GM21360 (cell line): Measurements from ENCODE around the gene PRDM16.

ENCODE experiments used
- ATAC-seq: cut with Tn5 transposase; IDR thresholded peaks from one replicate; pipeline ENCODE4 v1.9.1; 2021; ENCODE audit warnings: mild to moderate bottlenecking, moderate library complexity; ENCODE audit not compliant: unreplicated experiment

PRDM16 gene

DNA sequence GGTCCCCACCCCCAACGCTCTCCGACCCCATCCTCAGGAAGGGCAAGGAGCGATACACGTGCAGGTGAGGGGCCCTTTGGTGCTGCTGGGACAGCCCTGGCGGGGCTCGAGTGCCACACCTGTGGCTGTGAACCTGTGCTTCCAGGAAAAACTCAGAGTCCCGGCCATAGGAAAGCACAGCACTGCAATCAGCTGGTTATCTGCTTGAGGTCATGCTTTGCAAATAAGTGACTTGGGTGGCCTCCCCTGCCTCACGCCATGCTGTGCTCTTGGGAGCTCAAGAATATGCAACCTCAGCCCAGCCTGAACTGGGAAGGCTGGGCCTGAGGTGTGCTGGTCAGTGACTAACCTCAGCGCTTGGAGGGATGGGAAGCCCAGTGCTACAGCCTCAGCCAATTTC lies 348.9 kb downstream of the PRDM16 start:
- ATAC-seq, result no peak

DNA sequence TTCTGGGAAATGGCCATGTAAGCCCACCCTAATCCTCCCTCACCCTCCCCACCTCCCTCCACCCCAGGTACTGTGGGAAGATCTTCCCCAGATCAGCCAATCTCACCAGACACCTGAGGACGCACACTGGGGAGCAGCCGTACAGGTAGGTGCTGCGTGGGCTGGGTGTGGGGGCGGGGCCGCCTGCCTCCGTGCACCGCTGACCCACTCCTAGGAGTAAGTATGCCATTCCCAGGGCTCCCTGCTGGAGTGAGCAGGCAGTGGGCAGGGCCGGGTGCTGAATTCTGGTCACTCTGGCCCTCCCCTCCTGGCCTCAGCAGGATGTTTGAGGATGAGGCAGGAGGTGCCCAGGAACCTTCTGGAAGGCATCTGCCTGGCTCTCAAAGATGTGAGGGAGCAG lies 349.6 kb downstream of the PRDM16 start:
- ATAC-seq, result no peak

DNA sequence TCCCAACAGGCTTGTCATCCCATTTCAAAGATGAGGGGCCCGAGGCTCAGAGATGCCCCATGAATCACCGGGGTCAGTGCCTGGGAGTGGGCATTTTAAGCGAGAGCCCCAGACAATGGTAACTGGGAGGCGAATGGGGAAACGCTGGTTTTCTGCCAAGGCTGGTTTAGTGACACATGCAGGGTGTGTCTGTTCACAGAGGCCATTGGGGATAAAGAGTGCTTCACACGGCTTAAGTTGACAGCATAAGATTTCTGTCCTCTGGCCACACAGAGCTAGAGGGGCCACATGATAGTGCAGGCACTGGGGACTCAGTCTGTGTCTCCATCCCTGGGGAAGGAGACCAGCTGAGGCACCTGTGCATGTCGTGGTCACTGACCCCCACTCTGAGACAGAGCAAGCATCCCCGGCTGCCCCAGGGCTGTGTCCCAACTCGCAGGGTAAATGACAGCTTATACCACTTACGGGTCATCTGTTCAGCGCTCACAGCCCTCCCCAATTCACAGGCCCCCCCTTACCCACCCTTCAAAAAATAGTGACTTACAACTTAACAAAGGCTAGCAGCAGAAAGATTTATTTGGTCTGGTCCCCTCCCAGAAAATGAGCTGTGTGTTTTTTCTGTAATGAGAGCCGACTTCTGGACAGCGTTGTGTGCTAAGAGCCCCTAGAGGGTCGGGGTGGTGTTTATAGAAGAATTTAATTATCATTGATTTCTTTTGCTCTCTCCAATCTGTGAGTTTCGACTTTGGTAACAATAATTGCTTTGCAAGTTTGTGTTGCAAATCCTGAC lies 350.6 kb downstream of the PRDM16 start:
- ATAC-seq, result no peak

DNA sequence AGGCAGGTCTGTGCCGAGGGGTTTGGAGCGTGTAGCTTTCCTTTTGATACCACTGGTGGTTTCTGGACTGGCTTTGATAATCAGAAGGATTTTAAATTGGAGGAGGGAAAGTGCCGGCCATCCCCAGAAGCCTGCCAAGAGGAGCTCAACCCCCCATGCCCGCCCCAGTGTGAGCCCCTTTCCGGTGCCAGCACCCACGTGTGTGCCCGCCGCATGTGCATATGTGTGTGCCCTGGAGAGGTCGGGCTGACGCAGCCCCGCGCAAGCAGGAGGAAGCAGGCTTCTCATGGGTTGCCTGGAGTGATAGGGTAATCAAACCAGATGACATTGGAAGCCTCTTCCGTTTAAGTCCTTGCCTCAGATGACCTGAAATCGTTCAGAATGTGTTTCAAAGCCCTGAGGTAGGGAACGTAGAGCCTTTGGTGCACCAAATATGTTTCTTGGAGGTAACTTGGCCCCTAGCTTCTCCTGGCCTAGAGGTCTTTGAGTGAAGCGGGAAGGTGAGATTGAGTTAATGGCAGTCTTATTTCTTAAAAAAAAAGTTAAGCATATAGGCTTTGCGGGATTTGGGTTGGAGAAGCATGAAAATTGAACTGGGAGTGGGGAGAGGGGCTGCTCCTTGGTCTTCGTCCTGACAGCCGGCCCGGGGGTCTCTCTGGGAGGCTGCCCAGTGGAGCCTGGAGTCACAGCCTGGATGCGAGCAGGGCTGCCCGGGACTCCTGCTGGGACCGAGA lies 351.4 kb downstream of the PRDM16 start:
- no peak for ATAC-seq

DNA sequence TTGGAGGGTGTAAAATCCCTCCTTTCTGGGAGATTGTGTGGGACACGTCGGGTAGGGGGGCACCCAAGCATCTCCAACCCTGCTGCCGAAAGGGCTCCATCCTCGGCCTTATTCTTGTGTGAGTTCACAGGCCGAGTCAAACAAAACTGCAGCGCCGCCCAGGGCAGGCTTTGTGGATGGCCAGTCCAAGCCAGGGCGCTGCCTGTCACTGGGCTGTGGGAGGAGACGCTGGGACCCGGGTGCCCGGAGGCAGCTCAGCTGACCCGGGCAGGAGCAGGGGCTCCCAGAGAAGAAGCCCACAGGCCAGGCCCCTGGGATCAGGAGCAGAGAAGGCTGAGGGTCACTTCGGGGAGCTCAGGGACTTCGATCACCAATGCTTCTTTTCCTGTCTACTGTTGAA lies 353.6 kb downstream of the PRDM16 start:
- ATAC-seq, result no peak

DNA sequence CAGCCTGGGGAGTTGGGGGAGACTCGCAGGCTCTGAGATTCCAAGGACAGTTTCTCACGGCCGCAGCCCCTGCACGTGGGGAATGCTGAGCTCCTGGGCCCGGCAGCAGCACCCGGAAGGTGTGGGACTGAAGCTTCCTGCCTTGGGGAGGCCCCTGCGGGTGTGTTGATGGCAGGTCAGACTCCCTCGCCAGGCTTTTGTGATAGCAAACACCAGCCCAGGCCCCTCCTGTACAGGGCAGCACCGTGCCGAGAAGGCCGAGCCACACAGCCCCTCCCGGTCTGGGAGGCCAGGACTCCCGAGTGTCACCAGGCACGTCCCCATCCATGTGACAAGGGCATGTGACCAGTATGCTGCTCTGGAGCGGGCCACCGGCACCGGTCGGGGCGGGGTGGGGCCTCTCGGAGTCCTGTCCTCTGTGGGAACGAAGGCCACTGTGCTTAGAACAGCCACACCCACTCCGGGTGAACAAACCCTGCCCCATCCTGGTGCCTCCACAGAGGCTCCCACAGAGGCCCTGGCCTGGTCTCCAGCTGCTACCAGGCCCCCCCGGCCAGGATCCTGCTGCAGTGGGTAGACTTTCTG lies 354.3 kb downstream of the PRDM16 start:
- ATAC-seq, result no peak

DNA sequence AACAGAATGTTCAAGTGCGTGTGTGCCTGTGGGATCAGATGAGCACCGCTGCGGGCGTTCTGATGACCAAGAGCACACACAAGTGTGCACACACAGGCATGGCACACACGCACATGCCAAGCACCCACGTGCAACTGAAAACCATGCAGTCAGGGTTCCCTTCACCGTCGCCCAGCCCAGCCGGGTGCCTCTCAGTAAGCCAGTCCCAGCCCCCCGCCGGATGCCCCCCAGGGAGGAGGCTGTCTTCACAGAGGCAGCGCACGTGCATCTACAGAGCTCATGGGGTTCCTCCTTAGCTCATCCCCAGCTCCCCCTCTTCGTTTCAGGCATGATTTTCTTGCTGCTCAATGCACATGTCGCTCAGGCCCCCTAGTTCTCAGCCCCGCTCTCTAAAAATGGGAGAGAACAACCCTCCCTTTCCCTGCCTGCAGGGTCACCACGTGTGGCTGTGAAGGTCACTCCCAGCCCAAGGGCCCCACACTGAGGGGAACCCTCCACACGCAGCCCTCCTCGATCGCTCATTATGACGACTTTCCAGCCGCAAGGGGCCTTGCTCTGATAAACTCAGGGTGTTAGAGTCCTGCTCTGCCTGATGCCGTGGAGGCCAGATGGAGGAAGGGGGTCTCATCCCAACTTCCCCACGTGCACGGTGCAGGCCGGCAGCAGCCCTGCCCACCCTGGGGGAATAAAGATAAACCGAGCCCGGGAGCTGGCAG lies 355.1 kb downstream of the PRDM16 start:
- no peak for ATAC-seq

DNA sequence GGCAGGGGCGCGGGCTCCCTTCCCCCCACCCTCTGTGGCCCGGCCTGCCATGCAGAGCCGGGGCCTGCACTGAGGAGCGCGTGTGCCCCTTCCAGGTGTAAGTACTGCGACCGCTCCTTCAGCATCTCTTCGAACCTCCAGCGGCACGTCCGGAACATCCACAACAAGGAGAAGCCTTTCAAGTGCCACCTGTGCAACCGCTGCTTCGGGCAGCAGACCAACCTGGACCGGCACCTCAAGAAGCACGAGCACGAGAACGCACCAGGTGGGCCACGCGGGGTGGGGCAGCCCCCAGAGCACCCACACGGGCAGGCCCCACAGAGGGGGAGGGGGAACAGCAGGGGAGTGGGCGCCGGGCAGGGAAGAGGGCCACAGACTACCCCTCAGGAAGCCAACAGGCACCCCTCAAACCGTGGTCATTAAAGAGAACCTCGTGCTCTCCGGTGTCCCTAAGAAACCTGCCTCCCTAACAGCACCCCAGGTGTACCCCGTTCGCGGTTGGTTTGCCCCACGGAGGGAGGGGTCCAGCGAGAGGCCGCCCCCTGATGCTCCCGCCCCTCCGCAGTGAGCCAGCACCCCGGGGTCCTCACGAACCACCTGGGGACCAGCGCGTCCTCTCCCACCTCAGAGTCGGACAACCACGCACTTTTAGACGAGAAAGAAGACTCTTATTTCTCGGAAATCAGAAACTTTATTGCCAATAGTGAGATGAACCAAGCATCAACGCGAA lies 356.6 kb downstream of the PRDM16 start:
- ATAC-seq, result no peak

DNA sequence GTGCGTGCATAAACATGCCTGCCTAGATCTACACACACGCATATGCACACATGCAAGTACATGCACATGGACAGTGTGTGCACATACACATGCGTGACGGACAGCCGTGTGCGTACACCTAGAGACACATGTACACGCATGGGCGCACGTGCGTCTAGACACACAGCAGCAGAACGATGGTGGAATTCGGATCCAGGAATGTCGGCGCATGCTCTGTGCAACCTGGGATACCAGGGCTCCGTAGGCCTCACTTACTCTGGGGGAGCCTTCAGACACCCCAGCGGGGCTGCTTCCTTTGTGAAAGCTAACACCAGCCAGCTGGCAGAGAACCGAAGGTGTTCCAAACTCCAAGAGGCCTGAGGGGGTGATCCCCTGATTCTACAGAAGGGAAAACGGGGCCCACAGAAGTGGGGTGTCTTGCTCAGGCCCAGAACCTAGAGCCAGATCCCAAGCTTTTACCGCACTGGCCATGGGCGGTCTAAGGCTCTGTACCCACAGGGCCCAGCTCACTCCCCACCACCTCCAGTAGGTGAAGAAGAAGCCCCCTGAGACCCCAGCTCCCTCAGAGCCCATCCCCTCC lies 358.0 kb downstream of the PRDM16 start:
- no peak for ATAC-seq

DNA sequence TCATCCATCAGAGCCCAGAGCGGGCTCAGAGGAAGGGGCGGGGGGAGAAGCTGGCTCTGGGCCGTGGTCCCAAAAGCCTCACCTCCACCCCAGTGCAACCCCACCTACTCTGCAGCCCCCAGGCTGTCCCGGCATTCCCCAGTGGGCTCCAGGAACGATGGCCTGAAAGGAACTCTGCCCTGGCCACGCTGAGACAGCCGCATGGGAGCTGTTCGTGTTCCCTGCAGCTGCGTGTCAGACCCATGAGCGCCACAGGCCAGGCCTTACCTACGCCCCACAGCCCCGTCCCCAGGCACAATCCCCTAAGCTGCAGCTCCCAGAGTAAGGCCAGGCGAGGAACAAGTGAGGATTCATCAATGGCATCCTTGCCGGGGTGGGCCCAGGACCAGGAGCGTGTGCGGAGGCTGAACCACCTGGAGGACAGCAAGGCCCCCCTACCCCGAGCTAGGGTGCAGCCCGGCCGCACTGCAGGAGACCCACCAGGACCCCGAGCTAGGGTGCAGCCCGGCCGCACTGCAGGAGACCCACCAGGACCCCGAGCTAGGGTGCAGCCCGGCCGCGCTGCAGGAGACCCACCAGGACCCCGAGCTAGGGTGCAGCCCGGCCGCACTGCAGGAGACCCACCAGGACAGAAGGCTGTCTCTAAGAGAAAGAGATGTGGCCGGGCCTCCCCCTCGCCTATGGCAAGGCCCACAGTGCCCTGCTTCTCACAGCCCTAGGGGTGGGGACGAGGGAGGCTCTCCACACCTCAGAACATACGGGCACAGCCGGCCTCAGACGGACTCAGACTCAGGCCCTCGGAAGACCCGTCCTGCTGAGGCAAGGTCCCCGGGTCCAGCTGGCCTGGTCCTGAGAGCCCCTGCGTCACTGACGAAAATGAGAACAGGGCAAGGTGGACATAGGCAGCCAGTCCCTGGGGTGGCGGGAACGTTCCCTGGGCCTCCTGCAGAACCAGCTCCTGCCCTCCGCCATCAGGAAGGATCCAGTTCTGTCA lies 359.0 kb downstream of the PRDM16 start:
- no peak for ATAC-seq

DNA sequence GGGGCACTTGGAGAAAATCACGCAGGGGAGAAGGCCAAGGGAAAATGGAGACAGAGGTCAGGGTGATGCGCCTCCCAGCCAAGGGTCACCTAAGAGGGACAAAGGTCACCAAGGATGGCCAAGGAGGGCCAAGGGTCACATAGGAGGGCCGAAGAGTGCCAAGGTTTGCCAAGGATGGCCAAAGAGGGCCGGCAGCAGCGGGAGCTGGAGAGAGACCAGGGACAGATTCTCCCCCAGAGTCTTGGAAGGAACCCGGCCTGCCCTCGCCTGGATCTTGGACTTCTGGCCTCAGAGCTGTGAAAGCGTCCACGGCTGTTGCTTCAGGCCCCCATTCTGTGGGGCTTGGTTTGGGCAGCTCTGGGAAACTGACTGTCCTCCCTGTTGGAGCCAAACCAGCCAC lies 359.9 kb downstream of the PRDM16 start:
- ATAC-seq, result no peak

DNA sequence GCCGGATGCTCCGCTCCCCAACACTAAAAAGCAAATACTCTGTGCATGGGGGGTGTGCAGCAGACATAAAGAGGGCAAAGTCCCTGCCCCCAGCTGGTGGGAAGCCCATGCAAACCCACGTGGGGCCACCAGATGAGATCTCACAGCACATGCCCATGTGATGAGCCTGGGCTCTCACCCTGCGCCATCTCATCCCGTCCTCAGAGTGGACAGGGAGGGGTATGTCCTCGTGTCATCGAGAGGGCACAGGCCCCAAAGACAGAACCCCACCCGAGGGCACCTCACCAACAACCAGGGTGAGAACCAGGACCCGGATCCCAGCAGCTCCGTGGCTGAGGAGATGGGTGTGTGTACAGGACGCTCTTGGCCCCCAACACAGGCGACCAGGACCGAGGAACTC lies 360.3 kb downstream of the PRDM16 start:
- ATAC-seq, result no peak

DNA sequence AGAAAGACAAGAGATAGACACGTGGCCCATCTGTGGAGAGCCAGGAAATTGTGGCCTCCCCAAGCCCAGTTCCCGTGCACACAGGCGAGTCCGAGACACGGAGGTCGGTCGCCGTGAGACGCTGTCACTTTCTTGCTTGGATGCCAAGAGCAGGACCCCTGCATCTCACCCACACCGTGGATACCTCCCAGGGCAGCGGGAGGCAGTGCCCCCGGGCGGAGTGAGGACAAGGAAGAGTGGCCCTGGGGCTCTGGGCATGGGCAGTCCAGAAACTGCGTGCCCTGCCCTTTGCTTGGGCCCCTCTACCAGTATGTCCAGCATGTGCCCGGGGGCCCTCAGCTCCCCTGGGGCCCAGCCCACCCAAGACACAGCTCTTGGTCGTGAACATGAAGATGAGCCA lies 360.8 kb downstream of the PRDM16 start:
- ATAC-seq, result no peak

DNA sequence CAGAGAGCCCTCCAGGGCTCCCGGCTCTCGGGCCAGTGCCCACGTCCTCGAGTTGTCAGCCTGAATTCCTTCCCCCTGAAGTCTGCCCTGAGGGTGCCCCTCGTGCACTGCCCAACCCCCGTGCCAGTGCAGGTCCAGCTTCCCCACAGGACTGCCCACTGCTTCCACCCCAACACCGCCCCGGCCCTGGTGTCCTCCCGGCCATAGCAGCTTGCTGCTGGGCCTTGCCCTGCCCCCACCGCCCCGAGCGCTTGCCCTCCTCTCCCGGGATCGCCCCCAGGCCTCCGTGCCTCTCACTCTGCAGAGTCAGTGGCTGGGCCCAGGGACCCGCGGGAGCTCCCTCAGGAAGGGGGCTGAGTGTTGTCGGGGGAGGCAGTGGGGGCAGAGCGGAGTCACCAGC lies 361.4 kb downstream of the PRDM16 start:
- ATAC-seq, result no peak

DNA sequence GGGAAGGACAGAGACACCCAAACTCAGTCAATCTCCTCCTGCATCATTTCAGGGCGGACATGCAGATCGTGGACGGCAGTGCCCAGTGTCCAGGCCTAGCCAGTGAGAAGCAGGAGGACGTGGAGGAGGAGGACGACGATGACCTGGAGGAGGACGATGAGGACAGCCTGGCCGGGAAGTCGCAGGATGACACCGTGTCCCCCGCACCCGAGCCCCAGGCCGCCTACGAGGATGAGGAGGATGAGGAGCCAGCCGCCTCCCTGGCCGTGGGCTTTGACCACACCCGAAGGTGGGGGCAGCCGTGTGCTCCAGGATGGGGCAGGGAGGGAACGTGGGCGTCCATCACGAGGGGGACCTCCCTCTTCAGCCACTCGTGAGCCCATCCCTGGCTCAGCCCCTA lies 361.8 kb downstream of the PRDM16 start:
- ATAC-seq, result no peak

DNA sequence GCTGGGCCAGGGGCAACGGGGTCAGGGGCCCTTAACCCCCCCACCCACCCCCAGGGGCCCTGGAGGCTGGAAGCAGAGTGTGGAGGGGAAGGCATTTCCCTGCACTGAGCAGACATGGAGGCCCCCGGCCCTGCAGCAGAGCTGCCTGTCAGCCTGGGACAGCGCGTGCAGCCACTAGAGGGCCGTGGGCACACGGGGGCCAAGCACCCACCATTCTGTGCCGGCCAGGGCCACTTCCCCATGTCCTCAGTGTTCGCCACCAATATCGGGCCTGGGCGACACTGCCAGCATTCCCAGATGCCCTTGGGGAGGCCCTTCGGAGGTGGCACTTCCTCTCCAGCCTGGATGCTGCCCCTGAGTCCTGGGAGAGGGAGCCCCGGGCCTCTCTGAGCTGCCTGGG lies 362.3 kb downstream of the PRDM16 start:
- ATAC-seq, result no peak

DNA sequence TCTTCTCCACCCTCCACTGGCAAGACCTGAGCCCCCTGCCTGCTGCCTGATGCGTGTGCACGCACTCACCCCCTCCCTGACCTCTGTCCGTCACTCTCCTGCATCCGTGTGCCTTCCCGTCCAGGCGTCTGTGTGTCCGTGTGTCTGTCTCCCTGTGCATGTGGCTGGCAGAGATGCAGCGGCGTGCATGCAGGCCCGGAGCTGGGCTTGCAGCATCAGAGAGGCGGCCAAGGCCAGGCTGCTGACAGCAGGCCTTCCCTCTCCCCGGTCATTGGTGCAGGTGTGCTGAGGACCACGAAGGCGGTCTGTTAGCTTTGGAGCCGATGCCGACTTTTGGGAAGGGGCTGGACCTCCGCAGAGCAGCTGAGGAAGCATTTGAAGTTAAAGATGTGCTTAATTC lies 362.7 kb downstream of the PRDM16 start:
- ATAC-seq, result no peak

DNA sequence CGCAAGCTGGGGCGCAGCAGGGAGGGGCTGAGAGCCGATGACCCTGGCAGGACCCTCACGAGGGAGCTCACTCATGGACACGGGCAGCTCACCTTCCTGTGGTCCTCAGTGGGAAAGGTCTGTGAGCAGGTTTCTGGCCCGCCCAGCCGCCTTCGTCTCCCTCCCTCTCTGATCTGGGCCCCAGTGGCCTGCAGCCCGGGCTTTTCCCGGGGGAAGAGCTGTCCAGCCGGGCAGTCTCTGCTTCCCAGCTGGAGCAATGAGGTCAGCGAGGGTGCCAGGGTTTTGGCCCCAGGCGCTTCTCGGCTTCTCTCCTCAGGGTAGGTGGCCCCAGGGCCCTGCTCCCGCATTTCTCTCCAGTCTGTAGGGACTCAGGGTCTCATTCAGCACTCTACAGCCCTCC lies 363.3 kb downstream of the PRDM16 start:
- ATAC-seq, result no peak

DNA sequence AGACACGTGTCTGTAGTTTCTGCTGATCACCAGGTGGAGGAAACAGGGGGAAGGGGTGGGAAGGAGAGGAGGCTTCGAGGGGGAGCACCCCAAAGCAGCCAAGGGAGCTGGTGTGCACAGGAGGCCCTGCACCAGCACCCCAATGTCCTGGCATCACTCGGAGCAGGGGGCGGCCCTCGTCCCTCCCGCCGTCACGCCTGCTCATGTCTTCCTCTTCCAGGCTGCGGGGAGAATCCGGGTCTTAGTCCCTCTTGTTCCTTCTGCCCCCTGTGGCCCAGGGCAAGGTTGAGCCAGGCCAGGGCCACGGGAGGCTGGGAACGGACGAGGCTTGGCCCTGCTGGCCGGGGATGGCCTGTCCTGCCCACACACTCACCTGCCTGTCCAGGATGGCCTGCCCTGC lies 364.1 kb downstream of the PRDM16 start:
- no peak for ATAC-seq
